T1000 (cell line): ENCODE results near the gene CHN2.
"Not testable (repeated sequence)": the region's sequence is repeated elsewhere in the genome, so short reads cannot be mapped to it uniquely, and the experiment has no call there.

Source experiments
- DNase-seq: peaks from one replicate; lab custom pipeline; 2025; ENCODE audit warnings: mixed read lengths; lab: John Stamatoyannopoulos, UW

The CHN2 gene

GRCh38 chr7:29488203-29488970 is 293.8 kb downstream of the CHN2 start:
- no peak for DNase-seq

GRCh38 chr7:29488977-29489376 is 294.4 kb downstream of the CHN2 start:
- no peak for DNase-seq

GRCh38 chr7:29490094-29490607 is 295.6 kb downstream of the CHN2 start:
- DNase-seq = no peak

DNA sequence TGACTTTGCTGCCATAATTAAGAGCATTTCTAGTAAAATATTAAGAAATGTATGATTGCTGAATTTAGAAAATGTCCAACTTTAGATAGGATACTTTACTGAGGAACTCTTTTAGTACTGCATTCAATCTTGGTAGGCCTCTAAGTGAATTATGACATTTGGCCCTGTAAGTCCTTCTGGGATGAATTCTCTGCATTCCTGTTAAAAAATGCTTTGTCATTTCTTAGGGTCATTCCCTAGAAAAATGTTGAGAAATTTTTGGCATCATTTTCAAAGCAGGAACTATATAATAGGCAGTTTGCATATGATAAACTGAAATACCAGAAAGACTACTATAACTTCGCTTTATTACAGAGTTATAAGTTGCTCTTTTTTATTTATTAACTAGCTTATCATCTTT is 299.8 kb downstream of the CHN2 start:
- no peak for DNase-seq

DNA sequence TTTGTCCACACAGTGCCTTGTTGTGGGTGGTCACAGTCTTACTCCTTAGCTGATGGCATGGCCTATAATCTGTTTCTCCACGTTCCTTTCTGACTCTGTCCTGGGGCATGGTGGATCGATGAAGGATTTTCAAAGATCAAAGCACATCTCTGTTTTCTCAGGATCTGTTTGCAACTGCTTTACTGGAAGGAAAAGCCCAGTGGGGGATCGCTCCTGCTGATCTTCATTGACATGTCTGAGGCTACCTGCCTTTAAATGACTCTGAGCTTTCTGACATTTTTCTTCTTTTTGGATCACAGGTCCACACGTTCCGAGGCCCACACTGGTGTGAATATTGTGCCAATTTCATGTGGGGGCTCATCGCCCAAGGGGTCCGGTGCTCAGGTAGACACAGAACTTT is 301.1 kb downstream of the CHN2 start:
- no peak for DNase-seq

GRCh38 chr7:29496355-29497020 is 301.9 kb downstream of the CHN2 start:
- DNase-seq = no peak

DNA sequence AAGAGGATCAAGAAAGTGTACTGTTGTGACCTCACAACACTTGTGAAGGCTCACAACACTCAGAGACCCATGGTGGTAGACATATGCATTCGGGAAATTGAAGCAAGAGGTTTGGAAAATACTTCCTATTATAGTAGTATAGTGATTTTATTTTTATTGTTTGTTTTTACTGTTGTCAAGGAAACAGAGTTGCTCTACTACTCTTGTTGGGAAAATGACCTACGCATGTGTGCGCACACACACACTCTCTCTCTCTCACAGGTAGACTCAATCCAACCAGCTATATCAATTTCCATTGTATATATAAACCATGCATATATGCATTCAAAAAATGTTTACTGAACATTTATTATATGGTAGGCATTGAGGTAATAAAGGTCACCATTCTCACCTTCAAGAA is 305.4 kb downstream of the CHN2 start:
- DNase-seq = no peak

GRCh38 chr7:29500719-29501118 is 306.1 kb downstream of the CHN2 start:
- DNase-seq = no peak

DNA sequence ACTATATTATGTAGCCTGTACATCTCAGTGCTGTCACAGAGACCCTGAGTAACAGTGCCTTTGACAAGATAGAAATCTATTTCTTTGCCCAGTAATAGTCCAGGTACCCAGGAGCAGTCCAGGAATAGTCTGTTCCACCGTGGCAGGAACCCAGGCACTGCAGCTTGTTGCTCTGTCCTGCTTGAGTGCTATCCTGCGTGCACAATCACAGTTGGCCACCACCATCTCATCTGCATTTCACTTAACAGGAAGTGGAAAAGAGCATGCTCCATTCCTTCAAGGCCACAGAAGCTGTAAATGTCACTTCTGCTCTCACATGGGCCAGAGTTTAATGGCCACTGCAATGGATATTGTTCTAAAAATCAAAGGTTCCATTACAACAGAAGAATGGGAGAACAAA is 307.6 kb downstream of the CHN2 start:
- no peak for DNase-seq

DNA sequence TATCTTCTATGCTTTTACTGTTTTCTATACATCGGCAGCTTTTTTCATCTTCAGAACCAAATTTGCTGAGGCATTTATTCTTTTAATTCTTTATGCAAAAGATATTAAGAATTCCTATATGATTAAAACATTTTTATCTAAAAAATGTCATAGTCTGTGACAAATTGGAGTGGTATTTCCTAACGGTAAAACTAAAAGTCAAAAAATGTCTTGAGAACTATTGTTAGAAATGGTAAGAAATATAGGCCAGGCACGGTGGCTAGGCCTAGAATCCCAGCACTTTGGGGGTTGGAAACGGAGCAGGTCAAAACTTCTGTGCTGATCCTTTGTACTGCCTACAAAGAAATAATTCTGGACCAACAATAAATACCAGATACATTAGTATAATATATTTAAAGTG is 311.4 kb downstream of the CHN2 start:
- DNase-seq = no peak

GRCh38 chr7:29508608-29509007 is 314.0 kb downstream of the CHN2 start:
- no peak for DNase-seq

DNA sequence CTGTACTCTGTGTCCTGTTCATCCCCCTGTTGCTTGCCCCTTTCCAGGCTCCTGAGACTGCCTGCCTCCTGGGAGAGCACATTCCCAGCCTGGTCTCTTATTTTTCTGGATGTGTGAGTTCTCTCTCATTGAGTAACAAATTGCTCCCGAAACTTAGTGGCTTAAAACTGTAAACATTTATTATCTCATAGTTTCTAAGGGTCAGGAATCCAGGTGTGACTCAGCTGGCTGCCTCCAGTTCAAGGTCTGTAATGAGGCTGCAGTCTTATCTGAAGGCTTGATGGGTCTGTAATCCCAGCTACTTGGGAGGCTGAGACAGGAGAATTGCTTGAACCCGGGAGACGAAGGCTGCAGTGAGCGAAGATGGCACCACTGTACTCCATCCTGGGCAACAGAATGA is 315.5 kb downstream of the CHN2 start:
- DNase-seq = no peak

DNA sequence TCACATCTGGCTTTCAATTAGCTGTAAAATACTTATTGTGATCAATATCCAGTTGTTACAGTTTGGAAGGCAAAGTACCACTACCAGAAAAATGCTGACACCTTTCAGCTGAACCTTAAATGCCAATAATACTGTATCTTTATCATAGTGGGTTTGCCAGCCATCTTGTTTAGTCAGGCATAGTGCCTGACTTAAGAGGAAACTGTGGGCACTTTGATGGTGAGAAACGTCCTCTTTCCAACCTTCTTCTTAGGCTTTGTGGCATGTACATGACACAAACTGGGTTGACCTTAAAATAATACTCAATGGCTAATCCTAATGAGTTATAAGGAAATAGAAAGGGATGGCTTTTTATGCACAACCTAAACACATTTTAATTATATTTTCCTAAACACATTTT is 316.8 kb downstream of the CHN2 start:
- DNase-seq = no peak

DNA sequence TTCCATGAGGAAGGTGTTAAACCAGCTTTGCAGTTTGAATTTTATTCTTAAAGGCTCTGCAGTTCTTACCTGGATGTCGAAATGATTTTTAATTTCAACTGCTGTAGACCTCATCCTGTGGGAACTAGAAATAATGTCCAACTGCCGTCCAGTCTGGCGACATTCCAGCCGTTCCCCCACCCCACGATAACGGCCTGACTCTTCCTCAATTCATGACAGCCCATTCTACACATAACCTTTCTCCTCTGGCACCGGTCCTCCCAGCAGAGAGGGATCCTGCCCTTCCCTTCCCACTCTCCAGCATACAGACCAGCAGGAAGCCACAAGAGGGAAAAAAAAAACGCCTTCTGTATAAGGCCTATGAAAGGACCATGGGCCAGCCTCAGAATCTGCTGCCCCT is 317.3 kb downstream of the CHN2 start:
- DNase-seq = no peak

DNA sequence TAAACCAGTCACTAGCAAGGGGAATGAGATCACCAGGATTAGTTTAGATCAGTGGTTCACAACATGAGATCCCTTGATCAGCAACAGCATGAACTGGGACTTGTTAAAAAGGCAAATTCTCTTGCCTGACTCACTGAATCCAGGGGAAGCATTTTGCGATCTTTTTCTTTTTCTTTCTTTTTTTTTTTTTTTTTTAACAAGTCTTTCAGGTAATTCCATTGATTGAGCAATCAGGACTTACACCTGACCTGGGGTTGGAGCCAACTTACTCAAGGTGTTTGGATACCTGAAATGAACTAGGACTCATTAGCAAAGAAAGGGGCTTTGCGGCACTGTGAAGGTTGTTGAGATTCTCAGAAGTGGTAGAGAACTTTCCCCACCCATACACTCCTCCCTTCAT is 321.9 kb downstream of the CHN2 start:
- no peak for DNase-seq

DNA sequence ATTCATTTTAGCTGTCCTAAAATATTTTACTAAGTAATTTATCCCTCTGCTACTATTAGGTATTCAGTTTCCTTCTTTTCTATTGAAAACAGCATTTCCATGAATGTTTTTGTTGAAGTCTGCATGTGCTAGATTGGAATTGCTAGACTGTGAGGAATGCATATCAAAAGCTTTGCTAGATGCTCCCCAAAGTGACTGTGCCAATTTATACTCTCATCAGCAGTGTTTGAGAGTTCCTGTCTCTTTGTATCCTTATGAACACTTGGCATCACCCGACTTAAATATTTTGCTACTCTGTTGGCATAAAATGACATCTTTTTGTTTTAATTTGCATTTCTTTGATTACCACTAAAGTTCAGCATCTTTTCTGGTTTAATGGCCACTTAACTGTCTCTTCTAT is 324.0 kb downstream of the CHN2 start:
- no peak for DNase-seq

DNA sequence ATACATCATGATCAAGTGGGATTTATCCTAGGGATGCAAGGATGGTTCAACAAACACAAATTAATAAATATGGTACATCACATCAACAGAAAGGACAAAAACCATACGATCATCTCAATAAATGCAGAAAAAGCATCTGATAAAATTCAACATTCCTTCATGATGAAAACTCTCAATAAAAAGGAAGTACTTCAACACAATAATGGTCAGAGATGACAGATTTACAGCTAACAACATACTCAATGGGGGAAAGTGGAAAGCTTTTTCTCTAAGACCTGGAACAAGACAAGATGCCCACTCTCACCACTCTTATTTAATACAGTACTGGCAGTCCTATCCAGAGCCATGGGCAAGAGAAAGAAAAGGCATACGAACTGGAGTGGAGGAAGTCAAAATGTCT is 329.2 kb downstream of the CHN2 start:
- DNase-seq = no peak

DNA sequence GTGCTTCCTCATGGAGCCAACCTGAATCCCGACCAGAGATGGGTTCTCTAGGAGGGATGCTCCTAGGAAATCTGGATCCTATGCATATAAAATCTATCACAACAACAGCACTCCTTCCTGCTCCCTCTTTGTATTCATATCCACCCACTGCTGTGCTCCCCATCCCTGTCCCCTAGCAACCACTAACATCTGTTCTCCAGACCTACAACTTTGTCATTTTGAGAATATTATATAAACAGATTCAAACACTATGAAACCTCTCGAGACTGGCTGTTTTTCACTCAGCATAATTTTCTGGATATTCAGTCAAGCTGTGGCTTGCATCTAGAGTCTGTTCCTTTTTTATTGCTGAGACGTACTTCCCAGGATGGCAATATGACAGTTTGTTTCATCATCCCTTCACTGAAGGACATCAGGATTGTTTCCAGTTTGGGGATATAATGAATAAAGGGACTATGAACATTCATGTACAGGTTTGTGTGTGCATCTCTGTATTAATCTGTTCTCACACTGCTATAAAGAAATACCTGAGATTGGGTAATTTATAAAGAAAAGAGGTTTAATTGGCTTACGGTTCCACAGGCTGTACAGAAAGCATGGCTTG is 333.0 kb downstream of the CHN2 start:
- DNase-seq = no peak

DNA sequence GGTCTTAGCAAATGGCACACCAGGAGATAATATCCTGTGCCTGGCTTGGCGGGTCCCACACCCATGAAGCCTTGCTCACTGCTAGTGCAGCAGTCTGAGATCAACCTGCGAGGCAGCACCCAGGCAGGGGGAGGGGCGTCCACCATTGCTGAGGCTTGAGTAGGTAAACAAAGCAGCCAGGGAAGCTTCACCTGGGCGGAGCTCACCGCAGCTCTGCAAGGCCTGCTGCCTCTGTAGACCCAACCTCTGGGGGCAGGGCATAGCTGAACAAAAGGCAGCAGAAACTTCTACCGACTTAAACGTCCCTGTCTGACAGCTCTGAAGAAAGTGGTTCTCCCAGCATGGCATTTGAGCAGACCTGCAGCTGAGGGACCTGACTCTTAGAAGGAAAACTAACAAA is 334.0 kb downstream of the CHN2 start:
- not testable (repeated sequence) for DNase-seq
